HG03066 (cell line): Measurements from ENCODE around the gene TNS2.

Experiments
- ATAC-seq: cut with Tn5 transposase; IDR thresholded peaks from one replicate; pipeline ENCODE4 v1.9.1; 2021; ENCODE audit warnings: low read depth; ENCODE audit not compliant: unreplicated experiment

TNS2 gene

DNA sequence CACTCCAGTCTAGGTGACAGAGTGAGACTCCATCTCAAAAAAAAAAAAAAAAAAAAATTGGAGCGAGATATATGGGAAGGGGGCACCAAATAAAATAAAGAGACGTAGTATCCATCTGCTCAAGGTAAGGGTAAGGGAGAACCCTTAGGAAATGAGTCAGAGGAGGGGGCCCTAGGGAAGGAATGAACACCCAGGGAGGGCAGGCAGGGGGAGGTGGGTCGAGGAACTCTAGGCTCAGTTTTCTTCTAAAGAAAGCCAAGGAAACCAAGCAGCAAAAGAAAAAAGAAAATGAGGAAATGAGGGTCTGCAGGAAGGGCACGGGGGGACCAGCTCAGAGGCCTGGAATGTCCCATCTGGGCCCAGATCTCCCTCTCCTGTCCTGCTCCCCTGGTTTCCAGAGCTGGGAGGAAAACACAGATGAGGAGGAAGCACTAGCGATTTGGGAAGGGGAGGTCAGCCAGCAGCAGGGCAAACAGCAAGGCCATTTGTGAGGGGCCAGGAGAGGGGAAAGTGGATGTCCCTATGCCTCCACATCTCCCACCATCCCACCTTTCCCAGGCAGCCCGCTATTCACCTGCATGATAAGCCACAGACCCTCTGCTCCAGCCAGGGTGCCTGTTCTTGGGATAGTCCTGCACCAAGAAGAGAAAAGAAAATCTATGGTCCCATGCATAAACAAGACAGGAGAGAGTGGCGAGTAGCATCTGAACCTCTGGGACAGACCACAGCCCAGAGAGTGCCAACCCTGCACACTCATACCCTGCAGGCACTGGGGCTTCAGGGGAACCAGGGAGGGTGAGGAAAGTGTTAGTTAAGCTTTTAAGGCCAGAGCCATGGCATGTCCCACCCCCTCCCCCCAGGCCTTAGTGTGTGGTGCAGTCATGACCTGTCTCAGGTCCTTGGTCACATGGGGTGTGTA, 17.5 kb downstream of the TNS2 start:
- no peak for ATAC-seq

DNA sequence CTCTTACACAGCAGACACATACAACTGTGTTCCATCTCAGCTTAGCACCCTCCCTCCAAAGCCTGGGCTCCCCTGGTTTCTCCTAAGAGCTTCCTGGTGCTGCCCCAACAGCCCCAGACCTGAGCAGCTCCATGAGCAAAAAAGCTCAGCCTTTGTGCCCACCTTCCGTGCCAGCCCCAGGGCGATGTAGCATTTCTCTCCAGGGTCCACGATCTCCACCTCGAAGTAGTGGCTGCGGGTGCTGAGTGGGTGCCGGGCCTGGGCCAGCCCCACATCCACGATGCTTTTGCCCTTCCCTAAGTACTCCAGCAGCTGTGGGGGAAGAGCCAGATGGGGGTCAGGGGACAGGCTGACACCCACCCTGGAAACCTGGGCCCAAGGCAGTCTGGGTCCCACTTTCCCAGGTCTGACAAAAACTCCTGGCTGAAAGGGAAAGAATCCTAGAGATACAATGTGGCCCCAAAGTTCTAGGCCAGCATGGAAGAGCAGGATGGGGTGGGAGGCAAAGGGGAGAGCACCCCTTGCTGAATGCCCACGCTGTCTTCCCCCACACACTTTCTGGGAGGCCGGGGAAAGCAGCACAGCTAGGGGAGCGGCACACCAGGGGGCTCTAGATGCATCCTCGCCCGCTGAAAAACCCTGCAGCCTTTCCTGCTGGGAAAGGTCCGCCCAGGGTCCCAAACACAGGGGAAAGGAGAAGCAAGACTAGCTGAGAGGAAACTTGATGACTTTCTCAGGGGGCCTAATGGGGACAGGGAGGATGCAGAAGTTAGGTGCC, 18.3 kb downstream of the TNS2 start:
- no peak for ATAC-seq

DNA sequence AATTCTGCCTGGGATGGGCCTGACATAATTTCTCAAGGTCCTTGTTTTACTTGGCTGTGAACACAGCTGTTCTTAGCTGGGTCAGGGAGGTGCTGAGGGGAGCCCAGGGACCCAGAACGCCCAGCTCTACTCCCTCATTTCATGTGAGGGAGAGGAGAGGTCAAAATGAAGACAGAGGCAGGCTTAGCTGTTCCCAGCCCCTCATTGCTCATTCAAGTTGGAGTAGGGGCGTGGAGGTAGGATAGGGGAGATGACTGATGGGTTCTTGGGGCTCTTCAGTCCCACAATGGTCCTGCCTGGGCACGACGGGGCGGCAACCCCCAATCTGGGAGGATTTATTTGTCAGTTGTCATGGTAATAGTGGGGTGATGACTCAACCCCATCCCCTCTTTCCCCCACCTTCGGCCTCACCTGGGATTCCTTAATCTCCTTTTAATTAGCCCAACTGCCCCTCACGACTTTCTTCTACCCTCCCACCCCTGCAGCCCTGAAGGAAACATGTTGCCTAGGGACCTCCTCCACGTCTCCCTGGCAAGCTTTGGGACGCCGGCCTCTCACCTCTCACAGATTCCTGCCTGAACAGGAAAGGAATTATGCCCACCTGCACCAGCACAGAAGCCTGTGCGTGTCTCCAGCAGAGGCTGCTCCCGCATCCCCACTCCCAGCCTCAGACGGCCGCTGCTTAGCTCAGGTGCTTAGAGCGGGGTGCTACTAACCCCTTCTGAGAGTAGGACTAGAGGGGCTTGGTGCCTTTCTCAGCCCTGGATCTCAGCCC, 19.1 kb downstream of the TNS2 start:
- ATAC-seq: no peak

DNA sequence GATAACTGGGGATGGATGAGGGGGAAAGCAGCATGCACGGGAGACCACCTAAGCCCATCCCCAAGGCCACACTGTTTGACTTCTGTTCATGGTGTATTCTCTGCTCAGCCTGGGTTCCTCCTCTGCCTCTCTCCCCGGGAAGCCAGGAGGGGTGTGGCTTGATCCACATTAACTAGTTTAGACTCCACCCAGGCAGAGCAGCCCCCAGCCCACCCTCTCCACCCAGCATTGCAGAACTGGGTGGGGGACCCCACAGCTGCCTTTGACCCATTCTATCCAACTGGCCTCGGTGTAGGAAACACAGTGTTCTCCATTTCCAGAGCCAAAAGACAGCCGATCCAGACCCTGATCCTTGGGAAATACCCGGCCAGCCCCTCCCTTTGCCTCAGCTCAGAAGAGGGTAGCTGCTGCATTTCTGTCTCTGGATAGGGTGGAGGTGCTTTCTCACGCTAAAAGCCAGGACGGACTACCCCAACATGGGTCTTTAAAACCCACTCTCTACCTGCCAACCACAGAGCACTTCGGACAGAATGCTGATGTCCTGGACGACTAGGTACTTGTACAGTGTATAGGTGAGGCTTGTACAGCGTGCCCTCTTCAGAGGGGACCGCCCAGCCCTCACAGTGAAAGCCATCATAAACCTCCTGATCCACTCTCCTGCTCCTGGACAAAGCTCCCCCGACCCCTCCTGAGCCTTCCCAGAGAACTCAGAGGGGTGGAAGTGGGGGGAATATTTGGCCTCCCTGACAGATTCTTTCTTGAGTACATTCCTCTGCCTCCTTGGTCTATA, 20.0 kb downstream of the TNS2 start:
- ATAC-seq: no peak

DNA sequence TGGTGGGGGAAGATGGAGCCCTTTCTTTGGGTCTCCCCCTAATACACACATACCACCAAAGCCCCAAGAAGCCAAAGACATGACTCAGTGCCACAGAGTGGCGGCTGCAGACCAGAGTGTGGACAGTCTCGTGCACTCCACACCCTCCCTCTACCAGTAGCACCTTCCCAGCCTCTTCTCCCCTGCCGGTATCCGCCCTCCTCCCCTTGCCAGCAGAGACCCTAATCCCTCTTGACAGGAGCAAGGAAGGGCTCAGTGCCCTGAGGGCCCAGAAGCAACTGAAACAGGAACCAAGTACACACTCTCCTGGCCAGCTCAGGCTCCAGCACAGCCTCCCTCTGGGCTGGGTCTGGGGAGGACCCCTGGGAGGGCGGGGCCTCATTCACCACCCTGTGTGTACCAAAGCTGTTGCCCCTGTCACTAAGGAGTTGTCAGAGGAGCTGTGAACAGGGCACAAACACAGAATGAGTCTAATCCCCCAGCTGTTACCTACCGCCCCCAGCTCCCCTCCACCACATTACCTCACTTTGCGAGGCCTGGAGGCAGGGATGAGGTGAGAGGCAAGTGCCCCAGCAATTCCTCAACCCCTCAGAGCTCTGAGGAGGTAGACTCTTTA, 21.1 kb downstream of the TNS2 start:
- no peak for ATAC-seq

GRCh38 chr12:53071591-53072551, 22.0 kb downstream of the TNS2 start:
- ATAC-seq: no peak

GRCh38 chr12:53073881-53074280, 24.0 kb downstream of the TNS2 start:
- no peak for ATAC-seq

- ATAC-seq: no peak
Observed at GRCh38 chr12:53074283-53074998, 24.6 kb downstream of the TNS2 start.

- ATAC-seq: no peak
Observed at GRCh38 chr12:53074999-53075370, 25.1 kb downstream of the TNS2 start.

DNA sequence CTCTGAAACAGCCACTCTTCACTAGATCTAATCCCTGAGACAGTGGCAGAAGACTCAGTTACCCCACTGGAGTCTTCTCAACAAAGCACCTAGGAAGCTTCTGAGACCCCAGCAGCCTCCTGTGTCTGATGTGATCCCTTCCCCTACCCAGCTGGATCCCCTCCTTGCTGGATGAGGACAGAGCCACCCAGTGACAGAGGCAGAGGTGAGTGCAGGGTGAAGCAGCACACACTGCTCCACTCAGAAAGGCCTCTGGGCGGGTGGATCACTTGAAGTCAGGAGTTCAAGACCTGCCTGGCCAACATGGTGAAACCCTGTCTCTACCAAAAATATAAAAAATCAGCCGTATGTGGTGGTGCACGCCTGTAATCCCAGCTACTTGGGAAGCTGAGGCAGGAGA, 26.6 kb downstream of the TNS2 start:
- ATAC-seq: no peak

GRCh38 chr12:53077030-53077429, 27.2 kb downstream of the TNS2 start:
- ATAC-seq: no peak

DNA sequence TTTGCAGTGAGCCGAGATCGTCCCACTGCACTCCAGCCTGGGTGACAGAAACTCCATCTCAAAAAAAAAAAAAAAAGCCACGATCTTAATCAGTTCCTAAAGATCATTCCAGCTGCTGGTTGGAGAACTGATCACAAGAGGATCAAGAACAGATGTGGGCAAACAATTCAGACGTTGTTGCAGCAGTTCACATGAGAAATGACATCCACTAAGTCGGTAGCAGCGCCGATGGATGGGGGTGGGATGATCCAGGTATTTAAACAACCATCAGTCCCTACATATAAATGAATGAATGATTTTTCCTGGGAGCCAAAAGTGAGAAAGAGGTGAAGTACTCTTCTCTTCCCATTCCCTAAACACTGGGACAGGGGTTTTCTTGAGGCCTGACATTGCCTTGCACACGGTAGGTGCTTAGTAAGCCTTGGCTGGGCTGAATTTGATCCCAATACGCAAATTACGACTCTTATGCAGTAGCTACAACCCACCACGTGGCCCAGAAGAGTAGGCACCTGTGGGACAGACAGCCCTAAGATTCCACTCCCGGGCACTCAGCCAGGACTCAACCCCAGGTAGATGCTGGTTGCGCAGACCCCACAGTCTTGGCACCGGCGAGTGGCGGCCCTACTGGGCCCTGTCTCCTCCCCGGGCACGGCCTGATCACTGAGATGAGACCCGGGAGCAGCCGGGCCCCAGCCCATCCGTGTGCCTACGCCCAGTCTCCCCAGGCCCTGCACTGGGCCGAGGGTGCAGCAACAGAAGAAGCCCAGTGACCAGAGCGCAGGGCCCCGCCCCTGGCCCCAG, 28.8 kb downstream of the TNS2 start:
- ATAC-seq: peak; percentile 10

DNA sequence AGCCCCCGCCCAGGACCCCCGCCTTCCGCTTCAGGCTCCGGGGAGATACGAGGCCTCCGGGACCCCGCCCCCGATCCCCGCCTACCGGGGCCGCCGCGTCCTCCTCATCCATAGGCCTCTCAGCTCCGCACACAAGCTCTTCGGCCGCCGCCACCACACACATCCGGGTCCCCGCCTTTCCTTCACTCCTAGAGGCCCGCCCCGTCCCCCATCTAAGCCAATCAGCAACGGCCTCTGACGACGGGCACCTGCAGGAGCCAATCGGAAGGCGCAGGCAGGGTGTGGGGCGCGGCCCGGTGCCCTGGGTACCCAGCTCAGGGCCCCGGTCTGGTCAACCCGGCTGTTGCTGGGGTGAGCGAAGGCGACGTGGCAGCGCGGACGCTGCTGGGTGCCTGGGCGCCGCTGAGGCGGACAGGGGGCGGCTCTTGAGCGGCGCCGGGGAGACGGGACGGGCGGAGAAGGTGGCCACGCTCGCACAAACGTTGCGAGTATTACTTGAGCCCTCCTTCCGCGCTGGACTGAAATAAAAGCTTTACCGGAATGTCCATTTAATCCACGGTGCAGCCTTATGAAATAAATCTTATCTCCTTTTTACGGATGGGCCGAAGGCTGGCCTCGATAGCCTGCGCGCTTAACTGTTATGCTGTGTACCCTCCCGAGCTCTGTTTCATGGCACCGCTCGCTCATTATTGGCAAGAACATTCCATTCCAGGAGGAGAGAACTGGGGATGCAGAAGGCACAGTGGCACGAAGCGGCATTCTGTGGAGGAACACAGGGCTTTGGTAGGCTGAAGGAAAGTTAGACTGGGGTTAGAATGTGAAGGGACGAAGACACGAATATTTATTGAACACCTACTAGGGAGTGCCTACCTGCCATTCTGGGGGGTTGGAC, 29.6 kb downstream of the TNS2 start, which contains the start of gene SPRYD3:
TSS of gene SPRYD3 (minus strand) at position 165 of the 892 bp plus-strand sequence. CDS start at position 108, 57 bp downstream.
- peak; percentile 96 for ATAC-seq

- ATAC-seq: no peak
Observed at GRCh38 chr12:53082637-53083175, 32.8 kb downstream of the TNS2 start.

DNA sequence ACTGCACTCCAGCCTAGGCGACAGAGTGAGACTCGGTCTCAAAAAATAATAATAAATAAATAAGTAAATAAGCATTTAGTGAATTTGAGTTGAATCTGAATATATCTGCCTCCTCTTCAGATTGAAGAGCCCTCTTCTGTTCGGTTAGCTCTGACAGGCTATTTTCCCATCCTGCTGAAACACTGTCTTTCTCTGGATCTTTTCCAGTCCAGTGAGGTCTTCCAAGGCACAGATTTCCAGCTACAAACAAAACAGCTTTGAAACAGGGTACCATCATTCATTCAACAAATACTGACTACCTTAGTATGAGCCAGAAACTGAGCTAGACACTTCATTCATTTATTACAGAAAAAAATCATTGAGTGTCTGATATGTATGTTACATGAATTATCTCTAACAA, 36.5 kb downstream of the TNS2 start:
- no peak for ATAC-seq

DNA sequence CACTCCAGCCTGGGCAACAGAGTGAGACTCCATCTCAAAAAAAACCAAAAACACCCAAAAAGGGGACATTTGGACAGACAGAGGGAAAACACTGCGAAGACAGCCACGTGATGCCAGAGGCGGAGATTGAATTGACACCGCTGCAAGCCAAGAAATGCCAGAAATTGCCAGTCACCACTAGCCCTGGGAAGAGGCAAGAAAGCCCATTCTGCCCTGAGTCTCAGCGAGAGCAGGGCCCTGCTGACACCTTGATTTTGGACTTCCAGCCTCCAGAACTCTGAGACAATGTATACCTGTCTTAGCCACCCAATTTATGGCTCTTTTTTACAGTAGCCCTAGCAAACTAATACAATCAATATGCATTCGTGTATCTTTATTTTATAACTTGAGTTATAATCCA, 40.2 kb downstream of the TNS2 start:
- no peak for ATAC-seq
